IPS-15b (cell line): ENCODE data around the gene PARD3.
"Not testable (repeated sequence)": the region's sequence is repeated elsewhere in the genome, so short reads cannot be mapped to it uniquely, and the experiment has no call there.

Source experiments
- H3K27me3 ChIP-seq: one replicate; pipeline ENCODE4 v1.6.1; 2013; ENCODE audit warnings: low read length; ENCODE audit not compliant: control insufficient read depth, insufficient read depth
- H3K36me3 ChIP-seq: one replicate; pipeline ENCODE4 v1.6.1; 2013; ENCODE audit warnings: low read length; ENCODE audit not compliant: control insufficient read depth, insufficient read depth
- H3K4me1 ChIP-seq: one replicate; pipeline ENCODE4 v1.6.1; 2013; ENCODE audit warnings: mild to moderate bottlenecking, low read length; ENCODE audit not compliant: control insufficient read depth, insufficient read depth
- H3K4me3 ChIP-seq: one replicate; pipeline ENCODE4 v1.5.1; 2013; ENCODE audit warnings: low read depth, low read length
- H3K9ac ChIP-seq: one replicate; pipeline ENCODE4 v1.6.1; 2013; ENCODE audit warnings: low read depth, mild to moderate bottlenecking, low read length
- H3K9me3 ChIP-seq: one replicate; pipeline ENCODE4 v1.6.1; 2013; ENCODE audit warnings: mild to moderate bottlenecking, low read length; ENCODE audit not compliant: control insufficient read depth, insufficient read depth

PARD3 gene

DNA sequence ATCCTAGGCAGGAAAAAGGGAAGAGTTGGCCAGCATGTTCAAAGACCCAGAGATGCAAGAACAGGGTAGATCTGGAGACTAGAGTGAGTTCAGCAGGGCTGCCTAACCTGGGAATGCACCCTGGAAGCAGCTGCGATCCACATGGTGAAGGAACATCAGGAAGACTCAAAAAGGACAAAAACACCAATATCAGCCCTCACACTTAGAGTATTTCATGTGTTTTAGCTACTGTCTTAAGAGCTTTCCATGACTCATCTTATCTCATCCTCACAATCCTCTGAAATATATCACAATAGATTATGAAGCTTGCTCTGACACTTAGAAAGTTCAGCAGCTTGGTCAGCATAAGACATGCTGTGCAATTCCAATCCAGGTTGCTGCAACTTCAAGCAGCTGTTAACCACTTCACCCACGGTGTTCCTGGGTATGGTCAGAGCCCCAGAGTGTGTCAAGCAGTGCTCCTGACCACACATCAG is 380.9 kb downstream of the PARD3 start:
- H3K9ac ChIP-seq: no peak overlapping the region
- H3K36me3 ChIP-seq: no peaks in the 10 kb centered on the region
- no peak overlapping the region for H3K4me3 ChIP-seq
- H3K9me3 ChIP-seq: no peaks in the 10 kb centered on the region
- H3K27me3 ChIP-seq: no peaks in the 10 kb centered on the region
- peaks cover 13% of the 10 kb centered on the region for H3K4me1 ChIP-seq

DNA sequence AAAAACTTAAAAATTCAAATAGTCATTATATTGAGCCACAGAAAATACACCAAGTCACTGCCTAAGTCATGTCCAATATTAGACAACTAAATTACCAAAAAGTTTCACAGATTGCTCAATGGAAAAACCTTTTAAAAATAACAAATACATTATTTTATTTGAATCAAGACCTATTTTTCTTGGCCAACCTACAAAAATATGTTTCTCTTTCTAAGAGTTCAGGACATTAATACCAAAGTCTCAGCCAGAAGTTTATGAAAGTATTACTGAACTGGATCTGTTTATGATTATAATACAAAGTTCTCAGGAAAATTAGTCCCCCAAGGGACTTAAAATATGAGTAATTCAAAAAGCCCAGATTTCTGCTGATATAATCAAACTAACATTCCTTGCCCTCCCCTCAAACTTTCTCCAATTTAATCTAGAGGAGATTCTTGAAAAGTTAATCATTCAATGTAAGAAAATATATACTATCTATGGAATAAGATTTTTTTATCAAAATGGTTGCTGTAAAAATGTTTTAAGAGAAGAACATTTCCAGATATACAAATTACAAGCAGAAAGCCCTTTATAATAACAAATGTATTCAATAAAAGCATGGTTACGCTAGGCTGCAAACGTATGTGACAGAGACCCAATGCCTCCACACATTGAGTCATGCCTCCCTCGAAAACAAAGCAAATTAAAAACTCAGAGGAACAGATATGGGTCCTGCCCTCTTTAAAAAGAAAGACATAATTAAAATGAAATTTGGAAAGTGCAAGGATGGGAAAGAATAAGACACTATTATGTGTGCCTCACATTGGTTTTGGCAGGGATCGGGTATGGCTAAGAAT is 381.6 kb downstream of the PARD3 start:
- H3K9me3 ChIP-seq: no peaks in the 10 kb centered on the region
- no peaks in the 10 kb centered on the region for H3K27me3 ChIP-seq
- H3K4me1 ChIP-seq: peaks cover 18% of the 10 kb centered on the region
- no peak overlapping the region for H3K4me3 ChIP-seq
- H3K36me3 ChIP-seq: no peaks in the 10 kb centered on the region
- H3K9ac ChIP-seq: no peak overlapping the region

DNA sequence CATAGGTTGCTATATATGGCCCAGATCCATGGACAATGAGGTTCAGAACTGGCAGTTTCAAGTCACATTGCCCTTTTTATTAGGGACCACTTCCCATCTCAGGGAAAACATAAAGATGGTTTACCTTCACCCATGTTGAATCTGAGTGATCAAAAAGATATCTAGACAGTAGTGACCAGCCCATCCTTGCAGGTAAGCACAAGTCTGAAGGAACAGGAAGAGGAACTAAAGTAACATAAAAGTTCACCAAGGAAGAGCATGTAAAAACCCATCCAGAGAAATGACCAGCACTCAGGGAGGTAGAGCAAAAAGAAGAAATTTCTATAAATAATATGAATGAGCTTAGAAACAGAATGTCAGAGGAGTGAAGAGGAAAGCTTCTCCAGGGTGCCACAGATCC is 382.5 kb downstream of the PARD3 start:
- Histone ChIP-seq H3K9me3 (no peaks in the 10 kb centered on the region), H3K27me3 (no peaks in the 10 kb centered on the region), H3K9ac (no peak overlapping the region), H3K4me3 (no peak overlapping the region), H3K36me3 (no peaks in the 10 kb centered on the region), H3K4me1 (peaks cover 26% of the 10 kb centered on the region)

DNA sequence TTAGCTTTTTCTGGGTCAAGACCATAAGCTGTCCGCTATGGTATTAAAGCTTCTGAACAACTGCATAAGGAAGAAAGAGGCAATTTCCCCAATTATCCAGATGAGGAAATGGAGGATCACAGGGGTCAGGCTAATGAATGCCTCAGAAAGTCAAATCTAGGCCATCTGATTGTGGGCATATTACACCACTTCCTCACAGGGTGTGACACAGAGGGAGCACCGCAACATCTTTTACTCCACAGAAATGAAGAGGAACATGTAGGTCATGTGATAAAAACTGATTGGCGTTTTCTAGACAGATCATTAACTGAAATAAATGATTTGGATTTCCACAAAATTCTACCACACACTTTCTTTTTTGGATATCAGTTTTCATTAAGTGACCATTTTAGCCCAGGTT is 384.4 kb downstream of the PARD3 start:
- Histone ChIP-seq H3K4me3 (no peak overlapping the region), H3K27me3 (no peaks in the 10 kb centered on the region), H3K36me3 (no peaks in the 10 kb centered on the region), H3K9me3 (no peaks in the 10 kb centered on the region), H3K9ac (no peak overlapping the region), H3K4me1 (peaks cover 32% of the 10 kb centered on the region)

DNA sequence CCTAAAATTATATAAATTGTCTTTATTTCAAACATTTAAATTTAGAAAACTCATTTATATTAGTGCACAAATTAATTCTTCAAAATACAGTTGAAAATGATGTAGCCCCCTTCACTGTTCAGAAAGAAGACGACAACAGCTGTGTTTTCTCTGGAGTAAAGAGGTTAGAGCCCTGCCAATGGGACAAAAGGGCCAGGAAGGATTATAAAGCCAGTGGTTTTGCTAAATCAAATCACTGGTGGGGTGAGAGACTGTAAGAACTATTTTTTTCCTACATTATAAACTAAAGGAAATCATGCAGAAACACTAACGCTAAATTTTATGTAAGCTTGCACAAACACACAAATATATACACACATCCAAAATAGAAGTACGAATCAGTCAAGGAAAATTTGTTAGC is 386.6 kb downstream of the PARD3 start:
- H3K9me3 ChIP-seq: no peaks in the 10 kb centered on the region
- H3K4me1 ChIP-seq: peaks cover 37% of the 10 kb centered on the region
- H3K9ac ChIP-seq: no peak overlapping the region
- no peaks in the 10 kb centered on the region for H3K36me3 ChIP-seq
- H3K4me3 ChIP-seq: no peak overlapping the region
- no peaks in the 10 kb centered on the region for H3K27me3 ChIP-seq

DNA sequence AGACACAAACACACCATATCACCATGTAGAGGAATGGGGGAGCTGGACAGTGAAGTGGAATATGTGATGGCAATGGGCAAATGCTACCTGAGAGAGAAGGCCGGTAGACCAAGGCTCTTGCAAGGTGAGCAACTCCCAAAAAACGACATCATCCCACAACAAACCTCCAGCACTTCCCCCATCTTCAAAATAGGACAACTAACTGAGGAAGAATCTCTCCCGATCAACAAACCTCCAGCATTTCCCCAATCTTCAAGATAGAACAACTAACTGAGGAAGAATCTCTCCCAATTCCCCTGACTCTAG is 387.2 kb downstream of the PARD3 start:
- H3K4me1 ChIP-seq: peaks cover 40% of the 10 kb centered on the region
- peak overlapping the region; percentile 50 for H3K4me3 ChIP-seq
- H3K9ac ChIP-seq: peak overlapping the region; percentile 50
- H3K27me3 ChIP-seq: no peaks in the 10 kb centered on the region
- no peaks in the 10 kb centered on the region for H3K9me3 ChIP-seq
- H3K36me3 ChIP-seq: no peaks in the 10 kb centered on the region

DNA sequence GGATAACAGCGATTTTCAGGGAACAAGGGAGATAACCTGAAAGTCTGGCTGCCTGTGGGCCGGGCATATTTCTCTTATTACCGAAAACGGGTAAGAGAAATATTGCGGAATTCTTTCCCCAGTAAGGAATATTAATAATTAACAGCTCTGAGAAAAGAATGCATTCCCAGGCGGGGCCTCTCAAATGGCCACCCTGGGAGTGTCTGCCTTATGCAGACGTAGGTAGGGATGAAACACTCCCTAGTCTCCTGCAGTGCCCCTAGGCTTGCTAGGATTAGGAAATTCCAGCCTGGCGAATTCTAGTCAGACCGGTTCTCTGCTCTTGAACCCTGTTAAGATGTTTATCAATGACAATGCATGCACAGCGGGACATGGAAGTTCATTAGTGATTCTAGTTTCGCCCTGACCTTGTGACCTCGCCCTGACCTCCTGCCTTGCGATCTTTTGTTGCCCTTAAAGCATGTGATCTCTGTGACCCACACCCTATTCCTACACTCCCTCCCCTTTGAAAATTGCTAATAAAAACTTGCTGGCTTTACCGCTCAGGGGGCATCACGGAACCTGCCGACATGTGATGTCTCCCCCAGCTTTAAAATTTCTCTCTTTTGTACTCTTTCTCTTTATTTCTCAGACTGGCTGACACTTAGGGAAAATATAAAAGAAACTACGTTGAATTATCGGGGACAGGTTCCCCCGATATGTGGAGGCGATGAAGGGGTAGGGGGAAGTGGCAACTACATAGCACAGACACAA is 387.8 kb downstream of the PARD3 start:
- H3K4me3 ChIP-seq: peak overlapping the region; percentile 50
- H3K27me3 ChIP-seq, H3K36me3 ChIP-seq, H3K9me3 ChIP-seq: not testable (repeated sequence)
- peaks cover 40% of the 10 kb centered on the region for H3K4me1 ChIP-seq
- peak overlapping the region; percentile 50 for H3K9ac ChIP-seq

DNA sequence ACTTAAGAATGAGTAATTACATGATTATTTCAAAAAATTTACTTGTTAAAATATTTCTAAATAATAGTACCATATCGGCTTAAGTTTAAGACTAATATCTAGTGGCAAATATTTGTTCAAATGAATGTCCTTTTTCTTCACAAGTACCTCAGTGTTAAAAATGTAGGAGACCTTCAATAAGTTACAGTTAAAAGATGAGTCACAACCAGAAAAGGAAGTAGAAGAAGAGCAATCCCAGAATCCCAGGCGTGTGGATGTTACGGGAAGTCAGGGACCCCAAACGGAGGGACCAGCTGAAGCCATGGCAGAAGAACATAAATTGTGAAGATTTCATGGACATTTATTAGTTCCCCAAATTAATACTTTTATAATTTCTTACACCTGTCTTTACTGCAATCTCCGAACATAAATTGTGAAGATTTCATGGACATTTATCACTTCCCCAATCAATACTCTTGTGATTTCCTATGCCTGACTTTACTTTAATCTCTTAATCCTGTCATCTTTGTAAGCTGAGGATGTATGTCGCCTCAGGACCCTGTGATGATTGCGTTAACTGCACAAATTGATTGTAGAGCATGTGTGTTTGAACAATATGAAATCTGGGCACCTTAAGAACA is 388.4 kb downstream of the PARD3 start:
- not testable (repeated sequence) for H3K9ac ChIP-seq, H3K27me3 ChIP-seq, H3K9me3 ChIP-seq, H3K36me3 ChIP-seq
- H3K4me1 ChIP-seq: peaks cover 44% of the 10 kb centered on the region
- H3K4me3 ChIP-seq: peak overlapping the region; percentile 30

DNA sequence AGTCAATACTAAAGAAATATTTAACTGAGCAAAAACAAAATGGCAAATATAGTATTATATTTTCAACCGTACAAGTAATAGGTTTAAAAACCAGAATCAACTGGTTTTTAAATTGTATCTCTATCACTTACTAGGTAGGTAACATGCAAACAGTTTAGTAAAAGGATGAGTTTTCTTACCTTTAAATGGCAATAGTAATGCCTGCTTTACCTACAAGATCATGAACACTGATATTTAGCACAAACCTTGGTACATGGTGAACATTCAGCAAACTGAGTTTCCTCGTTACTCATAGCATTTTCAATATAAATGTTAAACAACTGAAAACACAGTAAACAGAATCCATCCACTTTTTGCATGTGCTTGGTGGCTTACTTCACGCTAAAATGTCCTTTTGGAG is 389.1 kb downstream of the PARD3 start:
- H3K27me3 ChIP-seq: no peaks in the 10 kb centered on the region
- no peaks in the 10 kb centered on the region for H3K9me3 ChIP-seq
- no peaks in the 10 kb centered on the region for H3K36me3 ChIP-seq
- no peak overlapping the region for H3K9ac ChIP-seq
- H3K4me1 ChIP-seq: peaks cover 46% of the 10 kb centered on the region
- no peak overlapping the region for H3K4me3 ChIP-seq

DNA sequence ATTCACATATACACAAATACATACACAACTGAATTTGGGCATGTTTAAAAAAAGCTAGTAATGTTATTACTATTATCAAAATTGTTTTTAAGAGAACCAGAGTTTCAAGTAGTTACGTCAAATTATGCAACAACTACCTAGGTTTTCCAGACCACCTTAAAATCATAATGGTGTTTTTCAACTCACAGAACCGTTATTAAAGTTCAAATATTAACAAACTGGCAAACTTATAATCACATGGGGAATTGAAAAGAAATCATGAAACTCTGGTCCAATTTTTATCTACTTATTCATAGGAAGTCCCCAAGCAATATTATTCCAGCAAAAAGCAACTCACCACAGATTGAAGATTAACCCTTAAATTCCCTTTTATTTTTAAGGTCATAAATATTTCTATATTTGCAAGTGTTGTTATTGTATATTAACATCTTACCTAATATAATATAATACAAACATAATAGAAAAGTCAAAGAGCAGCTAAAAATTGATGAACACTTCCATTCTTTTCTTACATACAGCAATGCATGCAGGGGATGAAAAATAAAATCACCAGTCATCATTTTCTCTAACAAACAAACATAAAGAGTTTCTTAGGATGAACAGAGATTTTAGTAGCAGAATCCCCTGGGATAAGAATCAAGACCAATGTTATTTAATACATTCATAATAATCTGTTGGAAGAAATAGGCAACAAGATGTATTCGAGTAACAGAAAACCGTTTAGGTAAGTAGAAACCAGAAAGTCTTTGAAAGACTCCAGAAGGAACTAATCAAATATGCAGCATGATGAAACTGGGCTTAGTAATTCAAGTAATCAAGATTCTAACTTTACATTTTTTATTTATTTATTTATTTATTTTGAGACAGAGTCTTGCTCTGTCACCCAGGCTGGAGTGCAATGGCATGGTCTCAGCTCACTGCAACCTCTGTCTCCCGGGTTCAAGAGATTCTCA is 391.1 kb downstream of the PARD3 start:
- Histone ChIP-seq H3K27me3 (no peaks in the 10 kb centered on the region), H3K4me1 (peaks cover 49% of the 10 kb centered on the region), H3K4me3 (no peak overlapping the region), H3K9me3 (no peaks in the 10 kb centered on the region), H3K9ac (no peak overlapping the region), H3K36me3 (no peaks in the 10 kb centered on the region)

DNA sequence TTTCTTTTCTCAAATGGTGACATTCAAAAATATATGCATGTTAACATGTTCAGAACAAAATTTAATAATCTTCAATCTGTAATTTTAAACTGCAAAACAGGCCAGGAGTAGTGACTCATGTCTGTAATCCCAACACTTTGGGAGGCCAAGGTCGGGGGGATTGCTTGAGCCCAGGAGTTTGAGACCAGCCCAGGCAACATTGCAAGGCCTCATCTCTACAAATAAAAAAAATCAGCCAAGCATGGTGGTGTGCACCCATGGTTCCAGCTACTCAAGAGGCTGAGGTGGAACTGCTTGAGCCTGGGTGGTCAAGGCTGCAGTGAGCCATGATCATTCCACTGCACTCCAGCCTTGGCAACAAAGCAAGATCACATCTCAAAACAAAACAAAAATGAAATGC is 394.3 kb downstream of the PARD3 start:
- Histone ChIP-seq H3K4me1 (peaks cover 31% of the 10 kb centered on the region), H3K9ac (no peak overlapping the region), H3K27me3 (no peaks in the 10 kb centered on the region), H3K36me3 (no peaks in the 10 kb centered on the region), H3K4me3 (no peak overlapping the region), H3K9me3 (no peaks in the 10 kb centered on the region)
